Peyer's patch (tissue), 4 donors: Measurements from ENCODE around the gene NRF1. TPM values are rescaled to one million over a fixed set of nuclear protein-coding genes. Genes with fewer than 3 reads are reported as not detected.
A peak's percentile ranks its signal among the peaks of the same experiment; 100 is the strongest.

ENCODE experiments used
- DNase-seq, 3 donors: peaks; one replicate each; pipeline ENCODE4 v3.0.0-alpha.2; 2017 to 2019
- H3K27ac ChIP-seq, 4 donors: fragments of 200-600 bp; sonication (generic); one replicate each; pipeline ENCODE4 v1.5.1; 2016 to 2019
- H3K27me3 ChIP-seq, 2 donors: fragments of 200-600 bp; sonication (generic); one replicate each; pipeline ENCODE4 v1.5.1; 2019
- H3K36me3 ChIP-seq, 3 donors: fragments of 200-600 bp; sonication (generic); one replicate each; pipeline ENCODE4 v1.5.1; 2016 to 2019
- H3K4me1 ChIP-seq, 4 donors: fragments of 200-600 bp; sonication (generic); one replicate each; pipeline ENCODE4 v1.5.1; 2016 to 2019
- H3K4me3 ChIP-seq, 4 donors: fragments of 200-600 bp; sonication (generic); 1 replicate in 3 of 4; 2 replicates in 1 of 4; pipeline ENCODE4 v1.5.1; 2016 to 2019; ENCODE audit warnings: mild to moderate bottlenecking in 1 of 4
- H3K9me3 ChIP-seq, 4 donors: fragments of 200-600 bp; sonication (generic); one replicate each; pipeline ENCODE4 v1.5.1; 2016 to 2019; ENCODE audit warnings: mild to moderate bottlenecking in 1 of 4
- CTCF ChIP-seq, 6 experiments: fragments of 450-650 bp in 4 of 6; fragments of 200-600 bp in 2 of 6; sonication (generic) in 1 of 6; IDR thresholded peaks; one replicate each; pipeline ENCODE4 v1.5.1; 2017 to 2019; ENCODE audit warnings: antibody characterized with exemption in 6 of 6, mild to moderate bottlenecking in 3 of 6, moderate library complexity in 1 of 6
- POLR2A ChIP-seq, 2 donors: fragments of 450-650 bp; IDR thresholded peaks; one replicate each; pipeline ENCODE4 v1.5.1; 2017; ENCODE audit warnings: antibody characterized with exemption in 2 of 2, mild to moderate bottlenecking in 2 of 2, moderate library complexity in 2 of 2
- total RNA-seq, 4 donors: library from RNA; depleted of rRNA; stranded (reverse); fragments of >200 nt; gene quantifications; one replicate each; pipeline ENCODE4 v1.1.0, GENCODE V29; 2016

NRF1 gene
- total RNA-seq, 4 donors from 2014 or later: 11.2 to 27.2 (median 16.5) TPM

DNA sequence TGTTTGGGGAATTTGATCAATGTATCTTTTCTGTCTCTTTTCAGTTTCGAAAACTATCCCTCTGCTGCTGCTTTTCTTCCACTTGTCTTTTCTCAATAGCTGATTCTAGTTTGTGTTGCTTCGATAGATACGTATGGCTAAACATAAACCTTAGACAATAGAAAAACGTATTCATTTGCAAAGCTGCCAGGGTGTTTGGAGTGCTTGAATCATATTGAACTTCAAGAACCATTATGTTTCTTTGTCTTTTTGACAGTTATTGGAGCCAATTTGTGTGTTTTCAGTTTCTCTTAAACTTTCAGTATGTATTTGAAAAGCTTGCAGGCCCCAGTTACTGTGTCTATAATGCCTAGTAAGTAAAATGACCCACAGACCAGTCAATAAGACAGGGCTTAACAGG, 25.1 kb downstream of the NRF1 start:
- no peaks in the 10 kb centered on the region for H3K27me3 ChIP-seq
- no peaks in the 10 kb centered on the region for H3K9me3 ChIP-seq
- no peak for DNase-seq
- H3K27ac ChIP-seq: no peak overlapping the region
- H3K4me3 ChIP-seq: no peak overlapping the region
- no peak for TF ChIP-seq POLR2A (IDR thresholded peaks at IDR 0.05)
- TF ChIP-seq CTCF (IDR thresholded peaks at IDR 0.05): no peak
- H3K36me3 ChIP-seq: no peaks in the 10 kb centered on the region
- no peaks in the 10 kb centered on the region for H3K4me1 ChIP-seq

DNA sequence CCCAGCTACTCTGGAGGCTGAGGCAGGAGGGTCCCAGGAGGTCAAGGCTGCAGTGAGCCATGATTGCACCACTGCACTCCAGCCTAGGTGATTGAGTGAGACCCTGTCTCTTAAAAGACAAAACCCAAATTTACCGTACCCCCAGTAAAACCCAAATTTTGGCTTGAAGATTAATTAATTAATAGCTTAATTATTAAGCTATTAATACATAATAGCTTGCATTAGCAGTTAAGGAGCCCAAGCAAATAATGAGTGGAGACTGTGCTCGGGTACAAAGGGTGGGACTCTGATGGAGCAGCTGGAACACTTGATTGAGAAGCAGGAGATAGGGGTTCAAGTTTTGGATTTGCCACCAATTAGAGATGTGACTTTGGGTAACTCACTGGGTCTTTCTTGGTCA, 28.9 kb downstream of the NRF1 start:
- no peak overlapping the region for H3K4me3 ChIP-seq
- no peaks in the 10 kb centered on the region for H3K27me3 ChIP-seq
- no peaks in the 10 kb centered on the region for H3K4me1 ChIP-seq
- H3K9me3 ChIP-seq: no peaks in the 10 kb centered on the region
- H3K36me3 ChIP-seq: no peaks in the 10 kb centered on the region
- H3K27ac ChIP-seq: no peak overlapping the region
- TF ChIP-seq POLR2A (IDR thresholded peaks at IDR 0.05) (no peak), CTCF (IDR thresholded peaks at IDR 0.05) (no peak)
- DNase-seq: no peak

DNA sequence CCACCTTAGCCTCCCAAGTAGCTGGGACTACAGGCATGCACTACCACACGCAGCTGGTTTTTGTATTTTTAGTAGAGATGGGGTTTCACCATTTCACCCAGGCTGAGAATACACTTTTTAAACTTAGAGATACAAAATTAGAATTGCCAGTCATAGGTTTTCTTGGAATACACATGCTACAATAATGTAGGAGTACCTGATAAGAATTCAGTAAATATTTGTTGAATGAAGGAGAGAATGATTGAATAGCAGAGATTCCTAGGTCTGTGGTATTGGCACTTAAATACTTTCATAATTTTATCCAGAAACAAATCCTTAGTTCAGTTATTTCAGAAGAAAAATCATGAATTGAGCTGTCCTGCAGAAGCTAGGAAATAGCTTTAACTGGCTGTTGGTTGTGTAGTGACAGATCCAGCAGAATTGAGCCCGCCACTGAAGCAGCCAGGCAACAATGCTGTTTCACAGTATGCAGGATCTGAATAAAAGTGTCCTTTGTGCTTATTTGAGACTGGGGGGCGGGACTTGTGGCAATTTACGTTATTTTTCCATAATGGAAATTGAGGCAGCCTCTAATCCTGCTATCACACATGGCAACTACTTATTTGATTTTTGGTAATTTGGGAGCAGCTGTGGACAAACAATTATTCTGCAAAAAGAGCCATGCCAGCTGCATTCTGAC, 31.5 kb downstream of the NRF1 start:
- Histone ChIP-seq H3K4me1 (no peaks in the 10 kb centered on the region), H3K36me3 (no peaks in the 10 kb centered on the region), H3K27ac (no peak overlapping the region), H3K9me3 (no peaks in the 10 kb centered on the region), H3K27me3 (no peaks in the 10 kb centered on the region), H3K4me3 (no peak overlapping the region)
- DNase-seq: no peak
- TF ChIP-seq POLR2A (IDR thresholded peaks at IDR 0.05) (no peak), CTCF (IDR thresholded peaks at IDR 0.05) (no peak)

GRCh38 chr7:129643550-129644170, 32.1 kb downstream of the NRF1 start:
- no peaks in the 10 kb centered on the region for H3K27me3 ChIP-seq
- H3K27ac ChIP-seq: no peak overlapping the region
- H3K4me3 ChIP-seq: no peak overlapping the region
- H3K4me1 ChIP-seq: no peaks in the 10 kb centered on the region
- DNase-seq: no peak
- no peaks in the 10 kb centered on the region for H3K9me3 ChIP-seq
- H3K36me3 ChIP-seq: no peaks in the 10 kb centered on the region
- TF ChIP-seq CTCF (IDR thresholded peaks at IDR 0.05): no peak
- TF ChIP-seq POLR2A (IDR thresholded peaks at IDR 0.05): no peak

- Histone ChIP-seq H3K27ac (no peak overlapping the region), H3K36me3 (no peaks in the 10 kb centered on the region), H3K4me3 (no peak overlapping the region), H3K27me3 (no peaks in the 10 kb centered on the region), H3K4me1 (no peaks in the 10 kb centered on the region), H3K9me3 (no peaks in the 10 kb centered on the region)
- TF ChIP-seq POLR2A (IDR thresholded peaks at IDR 0.05) (no peak), CTCF (IDR thresholded peaks at IDR 0.05) (peak in 4 of 6 experiments; percentile 25 to 56 (median 44))
- no peak for DNase-seq
These were observed 33.2 kb downstream of the NRF1 start for GRCh38 chr7:129644634-129645230.
